ENCODE data around the gene KCNK6. TPM values are rescaled to one million over a fixed set of nuclear protein-coding genes. Genes with fewer than 3 reads are reported as not detected.
A peak's percentile ranks its signal among the peaks of the same experiment; 100 is the strongest.

KCNK6 gene
- total RNA-seq, 1 donor from 2014 or later = 16.2 TPM

- Histone ChIP-seq H3K36me3 (no peaks in the 10 kb centered on the region), H3K9me3 (no peaks in the 10 kb centered on the region), H3K27me3 (no peaks in the 10 kb centered on the region), H3K27ac (no peak overlapping the region), H3K4me3 (no peak overlapping the region), H3K4me1 (peaks cover 57% of the 10 kb centered on the region)
- TF ChIP-seq POLR2AphosphoS5 (IDR thresholded peaks at IDR 0.05; ENCODE audit: insufficient read depth in 1 of 2, low read depth in 1 of 2) = no peak
- TF ChIP-seq POLR2A (IDR thresholded peaks at IDR 0.05) = no peak
- TF ChIP-seq CTCF (IDR thresholded peaks at IDR 0.05) = no peak
- DNase-seq (ENCODE audit: extremely low spot score in 2 of 2) = no peak
- intact Hi-C loops (cut with DNase I) = no loop called here
These were observed 25.6 kb upstream of the KCNK6 start for GRCh38 chr19:38294090-38294489.

GRCh38 chr19:38298821-38299680 lies 20.6 kb upstream of the KCNK6 start:
- H3K9me3 ChIP-seq = no peaks in the 10 kb centered on the region
- DNase-seq (ENCODE audit: extremely low spot score in 2 of 2) = no peak
- no peaks in the 10 kb centered on the region for H3K27me3 ChIP-seq
- H3K4me3 ChIP-seq = no peak overlapping the region
- intact Hi-C loops (cut with DNase I) = no loop called here
- TF ChIP-seq CTCF (IDR thresholded peaks at IDR 0.05) (no peak), POLR2AphosphoS5 (IDR thresholded peaks at IDR 0.05; ENCODE audit: insufficient read depth in 1 of 2, low read depth in 1 of 2) (no peak), POLR2A (IDR thresholded peaks at IDR 0.05) (no peak)
- no peaks in the 10 kb centered on the region for H3K36me3 ChIP-seq
- H3K27ac ChIP-seq = peak overlapping the region; percentile 63
- peaks cover 29% of the 10 kb centered on the region for H3K4me1 ChIP-seq

- intact Hi-C loops (cut with DNase I) = no loop called here
- Histone ChIP-seq H3K27ac (peak within 1 kb of the TSS; percentile 31), H3K4me3 (peak within 1 kb of the TSS in 1 of 2 donors; percentile 37), H3K36me3 (peaks cover 0 to 18% of the 10 kb centered on the region in 2 donors), H3K4me1 (peaks cover 16% of the 10 kb centered on the region), H3K27me3 (no peaks in the 10 kb centered on the region), H3K9me3 (no peaks in the 10 kb centered on the region)
- TF ChIP-seq CTCF (IDR thresholded peaks at IDR 0.05) (no peak), POLR2AphosphoS5 (IDR thresholded peaks at IDR 0.05; ENCODE audit: insufficient read depth in 1 of 2, low read depth in 1 of 2) (peak in 1 of 2 donors; percentile 48)
- DNase-seq (ENCODE audit: extremely low spot score in 2 of 2) = no peak
These were observed 15.9 kb upstream of the KCNK6 start, which contains the start of gene C19orf33 for GRCh38 chr19:38303517-38304351. C19orf33 (plus strand) TSS chr19:38304251; CDS start chr19:38304262, 11 bp downstream.

GRCh38 chr19:38304352-38304865 lies 15.2 kb upstream of the KCNK6 start:
- H3K36me3 ChIP-seq = peaks cover 0 to 22% of the 10 kb centered on the region in 2 donors
- no peaks in the 10 kb centered on the region for H3K9me3 ChIP-seq
- peak overlapping the region in 1 of 2 donors; percentile 37 for H3K4me3 ChIP-seq
- peak overlapping the region; percentile 31 for H3K27ac ChIP-seq
- TF ChIP-seq CTCF (IDR thresholded peaks at IDR 0.05) (no peak), POLR2AphosphoS5 (IDR thresholded peaks at IDR 0.05; ENCODE audit: insufficient read depth in 1 of 2, low read depth in 1 of 2) (no peak), POLR2A (IDR thresholded peaks at IDR 0.05) (no peak)
- DNase-seq (ENCODE audit: extremely low spot score in 2 of 2) = no peak
- H3K27me3 ChIP-seq = no peaks in the 10 kb centered on the region
- intact Hi-C loops (cut with DNase I) = no loop called here
- peaks cover 10% of the 10 kb centered on the region for H3K4me1 ChIP-seq
